Chondrocyte (in vitro differentiated cells): ENCODE results near the gene ODF2. TPM values are rescaled to one million over a fixed set of nuclear protein-coding genes. Genes with fewer than 3 reads are reported as not detected.
A peak's percentile ranks its signal among the peaks of the same experiment; 100 is the strongest.
"Not testable (repeated sequence)": the region's sequence is repeated elsewhere in the genome, so short reads cannot be mapped to it uniquely, and the experiment has no call there.

ENCODE experiments used
- DNase-seq: peaks from one replicate; pipeline ENCODE4 v3.0.0; 2021; ENCODE audit warnings: mixed read lengths, low spot score
- H3K27ac Mint-ChIP-seq: one replicate; pipeline ENCODE4 v1.8.0; 2021; ENCODE audit warnings: mild to moderate bottlenecking, moderate library complexity, mixed read lengths; ENCODE audit not compliant: unreplicated experiment
- H3K27me3 Mint-ChIP-seq: 2 replicates; pipeline ENCODE4 v1.8.0; 2021; ENCODE audit warnings: low read depth, mixed read lengths
- H3K36me3 Mint-ChIP-seq: 2 replicates; pipeline ENCODE4 v1.8.0; 2021; ENCODE audit warnings: low read depth, mixed read lengths
- H3K4me1 Mint-ChIP-seq: 2 replicates; pipeline ENCODE4 v1.8.0; 2021; ENCODE audit warnings: low read depth, mild to moderate bottlenecking, mixed read lengths
- H3K4me3 Mint-ChIP-seq: one replicate; pipeline ENCODE4 v1.8.0; 2021; ENCODE audit warnings: mild to moderate bottlenecking, moderate library complexity, mixed read lengths; ENCODE audit not compliant: unreplicated experiment
- H3K9me3 Mint-ChIP-seq: 2 replicates; pipeline ENCODE4 v1.8.0; 2021; ENCODE audit warnings: low read depth, mixed read lengths
- total RNA-seq: library from RNA; stranded (reverse); gene quantifications from 3 replicates; pipeline ENCODE4 v1.2.1, GENCODE V29; 2021
- TF ChIP-seq, protein P1 (sequence below): fragments of 200-600 bp; sonication (generic); IDR thresholded peaks from 2 replicates; pipeline ENCODE4 v1.5.0; 2021; ENCODE audit warnings: antibody characterized with exemption, mild to moderate bottlenecking, moderate library complexity

ODF2 gene
- total RNA-seq, 1 donor from 2014 or later = 25.6 TPM

DNA sequence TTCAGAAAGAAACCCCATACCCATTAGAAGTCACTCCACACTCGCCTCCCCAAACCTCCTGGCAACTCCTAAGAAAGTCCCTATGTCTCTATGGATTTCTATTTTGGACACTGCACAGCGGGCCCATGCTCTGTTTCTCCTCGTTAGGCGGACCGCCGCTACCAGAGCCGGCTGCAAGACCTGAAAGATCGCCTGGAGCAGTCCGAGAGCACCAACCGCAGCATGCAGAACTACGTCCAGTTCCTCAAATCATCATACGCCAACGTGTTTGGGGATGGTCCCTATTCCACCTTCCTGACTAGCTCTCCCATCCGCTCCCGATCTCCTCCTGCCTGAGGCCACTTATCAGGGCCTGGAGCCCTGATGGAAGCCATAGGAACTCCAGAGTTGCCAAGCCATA, 44.1 kb downstream of the ODF2 start:
- peak; percentile 72 for DNase-seq
- Mint-ChIP-seq H3K27me3 (no peaks in the 10 kb centered on the region), H3K27ac (peak overlapping the region; percentile 80), H3K4me1 (peaks cover 31% of the 10 kb centered on the region), H3K4me3 (no peak overlapping the region), H3K36me3 (peaks cover 22% of the 10 kb centered on the region), H3K9me3 (no peaks in the 10 kb centered on the region)
- TF ChIP-seq, protein P1, sequence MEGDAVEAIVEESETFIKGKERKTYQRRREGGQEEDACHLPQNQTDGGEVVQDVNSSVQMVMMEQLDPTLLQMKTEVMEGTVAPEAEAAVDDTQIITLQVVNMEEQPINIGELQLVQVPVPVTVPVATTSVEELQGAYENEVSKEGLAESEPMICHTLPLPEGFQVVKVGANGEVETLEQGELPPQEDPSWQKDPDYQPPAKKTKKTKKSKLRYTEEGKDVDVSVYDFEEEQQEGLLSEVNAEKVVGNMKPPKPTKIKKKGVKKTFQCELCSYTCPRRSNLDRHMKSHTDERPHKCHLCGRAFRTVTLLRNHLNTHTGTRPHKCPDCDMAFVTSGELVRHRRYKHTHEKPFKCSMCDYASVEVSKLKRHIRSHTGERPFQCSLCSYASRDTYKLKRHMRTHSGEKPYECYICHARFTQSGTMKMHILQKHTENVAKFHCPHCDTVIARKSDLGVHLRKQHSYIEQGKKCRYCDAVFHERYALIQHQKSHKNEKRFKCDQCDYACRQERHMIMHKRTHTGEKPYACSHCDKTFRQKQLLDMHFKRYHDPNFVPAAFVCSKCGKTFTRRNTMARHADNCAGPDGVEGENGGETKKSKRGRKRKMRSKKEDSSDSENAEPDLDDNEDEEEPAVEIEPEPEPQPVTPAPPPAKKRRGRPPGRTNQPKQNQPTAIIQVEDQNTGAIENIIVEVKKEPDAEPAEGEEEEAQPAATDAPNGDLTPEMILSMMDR = no peak

DNA sequence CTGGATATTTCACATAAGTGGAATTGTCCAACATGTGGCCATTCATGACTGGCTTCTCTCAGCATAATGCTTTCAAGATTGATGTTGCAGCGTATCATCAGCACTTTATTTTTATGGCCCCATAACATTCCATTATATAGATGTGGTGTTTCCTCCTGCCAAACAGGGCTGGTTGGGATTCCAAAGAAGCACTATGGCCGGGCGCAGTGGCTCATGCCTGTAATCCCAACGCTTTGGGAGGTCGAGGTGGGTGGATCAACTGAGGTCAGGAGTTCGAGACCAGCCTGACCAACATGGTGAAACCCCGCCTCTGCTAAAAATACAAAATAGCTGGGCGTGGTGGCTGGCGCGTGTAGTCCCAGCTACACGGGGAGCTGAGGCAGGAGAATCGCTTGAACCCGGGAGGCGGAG, 47.6 kb downstream of the ODF2 start:
- not testable (repeated sequence) for H3K9me3 Mint-ChIP-seq, H3K27ac Mint-ChIP-seq, H3K27me3 Mint-ChIP-seq
- Mint-ChIP-seq H3K4me3 (peak overlapping the region; percentile 98), H3K4me1 (peaks cover 39% of the 10 kb centered on the region), H3K36me3 (peaks cover 13% of the 10 kb centered on the region)
- peak; percentile 24 for DNase-seq

DNA sequence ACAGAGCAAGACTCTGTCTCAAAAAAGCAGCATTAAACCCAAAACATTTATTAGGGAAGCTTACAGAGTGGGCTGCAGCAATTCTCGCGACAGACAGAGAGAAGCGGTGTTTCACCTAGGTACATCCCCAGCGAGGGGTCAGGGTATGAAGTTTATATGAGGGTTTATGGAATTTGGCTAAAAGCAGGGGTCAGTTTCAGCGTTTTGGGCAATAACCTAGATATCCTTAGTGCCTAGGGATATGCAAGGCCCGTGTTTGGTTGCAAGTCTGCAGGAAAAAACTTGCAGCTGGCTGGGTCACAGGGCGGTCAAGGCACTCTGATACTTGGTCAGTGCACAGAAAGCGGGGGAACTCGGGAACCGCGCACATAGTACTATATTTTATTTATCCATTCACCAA, 48.1 kb downstream of the ODF2 start:
- Mint-ChIP-seq H3K27ac (peak overlapping the region; percentile 41), H3K4me3 (peak overlapping the region; percentile 98), H3K27me3 (no peaks in the 10 kb centered on the region), H3K4me1 (peaks cover 39% of the 10 kb centered on the region), H3K9me3 (no peaks in the 10 kb centered on the region), H3K36me3 (peaks cover 10% of the 10 kb centered on the region)
- TF ChIP-seq, protein P1 = no peak
- peak; percentile 13 for DNase-seq

DNA sequence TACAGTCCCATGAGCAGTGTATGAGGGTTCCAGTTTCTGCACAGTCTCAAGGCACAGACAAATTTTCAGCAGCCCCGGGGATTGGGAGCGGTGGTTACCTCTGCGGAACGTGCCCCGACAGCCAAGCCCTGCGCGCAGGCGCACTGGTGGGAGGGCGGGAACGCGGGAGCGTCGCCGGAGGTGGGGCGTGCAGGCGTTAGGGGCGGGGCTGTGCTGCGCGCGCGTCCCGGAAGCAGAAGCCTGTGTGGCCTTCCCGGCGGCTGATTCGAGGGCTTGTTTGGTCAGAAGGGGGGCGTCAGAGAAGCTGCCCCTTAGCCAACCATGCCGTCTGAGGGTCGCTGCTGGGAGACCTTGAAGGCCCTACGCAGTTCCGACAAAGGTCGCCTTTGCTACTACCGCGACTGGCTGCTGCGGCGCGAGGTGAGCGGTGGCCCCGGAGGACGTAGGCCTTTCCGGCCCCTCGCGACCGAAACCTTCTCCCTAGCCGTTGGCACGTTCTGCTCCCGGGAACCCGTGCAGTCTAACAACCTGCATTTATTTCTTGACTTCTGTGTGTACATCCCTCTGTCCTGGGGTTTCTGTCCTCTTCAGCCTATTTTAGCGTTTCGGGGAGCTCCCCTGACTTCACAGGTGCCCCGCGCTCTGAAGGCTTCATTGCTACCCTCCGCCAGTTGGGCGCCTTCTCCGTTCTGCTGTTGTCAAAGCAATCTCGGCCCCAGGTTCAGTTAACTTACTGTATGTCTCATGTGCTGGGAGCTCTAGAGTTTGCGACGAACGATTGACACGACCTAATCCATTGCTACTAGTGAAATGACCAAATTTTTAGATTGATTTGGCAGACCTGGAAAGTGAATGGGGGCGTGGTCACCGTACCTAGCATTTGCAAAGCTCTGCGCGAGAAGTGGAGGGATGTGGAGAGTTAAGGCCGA, 48.9 kb downstream of the ODF2 start, which contains the start of gene GLE1:
Gene GLE1 (plus strand): TSS at position 235 of the 929 bp plus-strand sequence. CDS start 87 bp downstream, at position 322.
- DNase-seq = peak; percentile 96
- Mint-ChIP-seq H3K9me3 (no peaks in the 10 kb centered on the region), H3K4me1 (peaks cover 38% of the 10 kb centered on the region), H3K27ac (peak within 1 kb of the TSS; percentile 98), H3K4me3 (peak within 1 kb of the TSS; percentile 98), H3K27me3 (no peaks in the 10 kb centered on the region), H3K36me3 (peaks cover 12% of the 10 kb centered on the region)
- TF ChIP-seq, protein P1 = no peak

DNA sequence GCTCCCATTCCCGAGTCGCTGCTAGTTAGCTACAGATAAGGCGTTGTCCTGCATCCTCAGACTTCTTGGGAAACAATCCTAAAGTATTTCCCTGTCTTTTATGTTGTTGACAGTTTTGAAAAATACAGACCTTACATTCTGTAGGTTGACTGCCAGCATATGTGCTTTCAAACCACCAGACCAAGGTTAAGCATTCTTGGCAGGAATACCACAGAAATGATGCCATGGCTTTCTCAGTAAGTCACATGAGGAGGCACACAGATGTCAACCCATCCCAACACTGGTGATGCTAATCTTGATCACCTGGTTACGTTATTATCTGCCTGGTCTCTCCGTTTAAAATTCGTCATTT, 49.6 kb downstream of the ODF2 start:
- H3K36me3 Mint-ChIP-seq = peaks cover 10% of the 10 kb centered on the region
- TF ChIP-seq, protein P1 = no peak
- no peak for DNase-seq
- no peaks in the 10 kb centered on the region for H3K9me3 Mint-ChIP-seq
- peak overlapping the region; percentile 98 for H3K27ac Mint-ChIP-seq
- peaks cover 31% of the 10 kb centered on the region for H3K4me1 Mint-ChIP-seq
- H3K27me3 Mint-ChIP-seq = no peaks in the 10 kb centered on the region
- H3K4me3 Mint-ChIP-seq = peak overlapping the region; percentile 98

DNA sequence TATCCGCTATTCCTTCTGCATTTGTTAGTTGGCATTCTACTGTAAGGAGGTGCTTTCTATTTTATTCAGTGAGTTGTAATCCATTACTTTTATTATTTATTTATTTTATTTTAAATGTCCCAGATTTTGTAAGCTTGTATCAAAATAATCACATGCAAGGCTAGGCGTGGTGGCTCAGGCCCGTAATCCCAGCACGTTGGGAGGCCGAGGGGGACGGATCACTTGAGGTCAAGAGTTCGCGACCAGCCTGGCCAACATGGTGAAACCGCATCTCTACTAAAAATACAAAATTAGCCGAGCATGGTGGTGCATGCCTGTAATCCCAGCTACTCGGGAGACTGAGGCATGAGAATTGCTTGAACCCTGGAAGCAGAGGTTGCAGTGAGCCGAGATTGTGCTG, 50.1 kb downstream of the ODF2 start:
- H3K27ac Mint-ChIP-seq, H3K27me3 Mint-ChIP-seq, H3K36me3 Mint-ChIP-seq, H3K9me3 Mint-ChIP-seq: not testable (repeated sequence)
- H3K4me3 Mint-ChIP-seq = peak overlapping the region; percentile 98
- peaks cover 26% of the 10 kb centered on the region for H3K4me1 Mint-ChIP-seq
- peak; percentile 26 for DNase-seq
